GM12878 (cell line): ENCODE data around the gene ANOS1. TPM values are rescaled to one million over a fixed set of nuclear protein-coding genes. Genes with fewer than 3 reads are reported as not detected.

Experiments used
- ATAC-seq: fragments of 200-7000 bp; cut with Tn5 transposase; 3 replicates; pipeline ENCODE4 v1.9.1; 2020; ENCODE audit warnings: mild to moderate bottlenecking, moderate library complexity
- BruUV-seq: library from RNA; stranded (reverse); fragments of 400-500 nt; replicated peaks from 2 replicates; lab custom pipeline; 2021; lab: Mats Ljungman, UMichigan
- CTCF ChIA-PET: fragments of 300-600 bp; sonication (Branson Sonifier 250); formaldehyde crosslinking; extraction: SDS; loops from one replicate; lab custom pipeline; 2021; ENCODE audit warnings: inconsistent platforms; lab: Yijun Ruan, JAX
- POLR2A ChIA-PET: fragments of 350-600 bp; formaldehyde crosslinking; extraction: SDS; loops from one replicate; lab custom pipeline; 2021; ENCODE audit warnings: inconsistent platforms; lab: Charles Lee
- RAD21 ChIA-PET: fragments of 300-600 bp; sonication (Branson Sonifier 250); formaldehyde crosslinking; loops from one replicate; lab custom pipeline; 2023; ENCODE audit warnings: antibody characterized with exemption; ENCODE audit not compliant: unreplicated experiment; lab: Charles Lee
- SMC1A ChIA-PET: fragments of 300-600 bp; sonication (Branson Sonifier 250); formaldehyde crosslinking; loops from one replicate; lab custom pipeline; 2023; ENCODE audit not compliant: unreplicated experiment, uncharacterized antibody; lab: Charles Lee
- DNase-seq: peaks from one replicate; pipeline ENCODE4 v3.0.0-alpha.2; 2011; ENCODE audit warnings: low read depth, low spot score
- FAIRE-seq: peaks from 3 replicates; lab custom pipeline; 2011; peaks lifted over from hg19 to GRCh38; lab: Jason Lieb, UNC
- H2AFZ ChIP-seq: 2 replicates; pipeline ENCODE4 v1.6.0; 2011; ENCODE audit warnings: low read depth, low read length, control low read depth; ENCODE audit not compliant: control insufficient read depth
- H3K27ac ChIP-seq: 2 replicates; pipeline ENCODE4 v1.5.1; 2011; ENCODE audit warnings: control low read depth; ENCODE audit not compliant: control insufficient read depth, insufficient read depth
- H3K27me3 ChIP-seq, 2 experiments: replicated peaks in 1 of 2; 2 replicates each; pipeline versions ENCODE4 v1.6.0 to v1.6.1; 2011; ENCODE audit warnings: low read length in 1 of 2; ENCODE audit not compliant: control insufficient read depth in 2 of 2, insufficient read depth in 2 of 2
- H3K36me3 ChIP-seq, 2 experiments: 2 replicates each; pipeline ENCODE4 v1.5.1; 2011; ENCODE audit warnings: low read length in 1 of 2; ENCODE audit not compliant: control insufficient read depth in 2 of 2, insufficient read depth in 2 of 2
- H3K4me1 ChIP-seq: 2 replicates; pipeline ENCODE4 v1.6.1; 2011; ENCODE audit warnings: mild to moderate bottlenecking, low read length, moderate library complexity, mixed read lengths; ENCODE audit not compliant: control insufficient read depth, insufficient read depth
- H3K4me2 ChIP-seq: 2 replicates; pipeline ENCODE4 v1.6.0; 2011; ENCODE audit warnings: control low read depth; ENCODE audit not compliant: control insufficient read depth, insufficient read depth
- H3K4me3 ChIP-seq: fragments of 200-600 bp; sonication (generic); 2 replicates; pipeline ENCODE4 v1.5.1; 2016
- H3K79me2 ChIP-seq: 2 replicates; pipeline ENCODE4 v1.6.0; 2011; ENCODE audit warnings: low read length; ENCODE audit not compliant: control insufficient read depth, insufficient read depth
- H3K9ac ChIP-seq: 2 replicates; pipeline ENCODE4 v1.8.0; 2011; ENCODE audit warnings: low read length, control low read depth, mixed read lengths; ENCODE audit not compliant: control insufficient read depth, insufficient read depth
- H3K9me3 ChIP-seq: replicated peaks from 3 replicates; pipeline ENCODE4 v1.5.1; 2011; ENCODE audit warnings: mild to moderate bottlenecking, low read length; ENCODE audit not compliant: control insufficient read depth, insufficient read depth
- H4K20me1 ChIP-seq: 2 replicates; pipeline ENCODE4 v1.6.0; 2011; ENCODE audit not compliant: control insufficient read depth, insufficient read depth
- ASH2L ChIP-seq: fragments of 300-600, 200-600 bp; sonication (generic); IDR thresholded peaks from 2 replicates; pipeline ENCODE4 v1.6.1; 2017; ENCODE audit warnings: low read depth, mild to moderate bottlenecking, borderline replicate concordance
- CREB1 ChIP-seq: IDR thresholded peaks from 2 replicates; pipeline ENCODE4 v1.6.1; 2012; ENCODE audit warnings: low read depth, mild to moderate bottlenecking, inconsistent platforms
- E2F8 ChIP-seq: fragments of 450-650 bp; IDR thresholded peaks from 2 replicates; pipeline ENCODE4 v1.6.1; 2018; ENCODE audit warnings: mild to moderate bottlenecking, low read depth, moderate library complexity; ENCODE audit not compliant: partially characterized antibody
- EGR1 ChIP-seq, 2 experiments: IDR thresholded peaks; 1 replicate in 1 of 2; 2 replicates in 1 of 2; pipeline ENCODE4 v1.6.1; 2011 to 2012; ENCODE audit warnings: low read depth in 2 of 2, low read length in 2 of 2, borderline replicate concordance in 1 of 2, mild to moderate bottlenecking in 1 of 2, moderate library complexity in 1 of 2
- IKZF1 ChIP-seq: fragments of 450-650 bp; conservative IDR thresholded peaks from 2 replicates; pipeline ENCODE4 v1.6.1; 2017; ENCODE audit warnings: antibody characterized with exemption, mild to moderate bottlenecking
- PAX5 ChIP-seq: IDR thresholded peaks from 2 replicates; pipeline ENCODE4 v1.6.1; 2011; ENCODE audit warnings: low read depth, low read length, borderline replicate concordance
- RBBP5 ChIP-seq: fragments of 200-600 bp; sonication (generic); conservative IDR thresholded peaks from 2 replicates; pipeline ENCODE4 v1.6.1; 2016
- REST ChIP-seq: IDR thresholded peaks from 2 replicates; pipeline ENCODE4 v1.6.1; 2012; ENCODE audit warnings: mild to moderate bottlenecking, low read depth, low read length
- SUPT20H ChIP-seq: IDR thresholded peaks from 2 replicates; pipeline ENCODE4 v1.6.1; 2011; ENCODE audit warnings: low read depth, mild to moderate bottlenecking, low read length, moderate library complexity, borderline replicate concordance; ENCODE audit not compliant: control insufficient read depth
- ZBTB4 ChIP-seq: fragments of 450-650 bp; formaldehyde crosslinking; IDR thresholded peaks from 2 replicates; pipeline ENCODE4 v1.4.0; 2022; ENCODE audit warnings: mild to moderate bottlenecking, moderate library complexity
- WGBS: methylation state at CpG from one replicate; pipeline ENCODE4 v1.1.6; 2016; ENCODE audit warnings: low lambda C conversion rate; ENCODE audit not compliant: insufficient replicate concordance, insufficient coverage; ENCODE audit errors: missing lambda C conversion rate; 5-methylcytosine and 5-hydroxymethylcytosine counted together
- in situ Hi-C: fragments of 300-500 bp; cut with MboI; formaldehyde crosslinking; loops from 9 replicates; pipeline ENCODE4 v1.14.3; 2018; ENCODE audit warnings: mixed read lengths
- intact Hi-C: fragments of 100-400 bp; cut with micrococcal nuclease; formaldehyde crosslinking; loops from one replicate; pipeline ENCODE4 v1.14.2; 2022; ENCODE audit not compliant: unreplicated experiment
- polyA plus RNA-seq, 11 experiments: library from polyadenylated mRNA; depleted of rRNA in 4 of 11; unstranded in 6 of 11; stranded (reverse) in 5 of 11; fragments of >200 nt; fragmentation: Nextera tagmentation in 4 of 11; fragmentation: Illumina TruSeq in 1 of 11; extraction: Ambion mirVana in 4 of 11; extraction: Trizol in 1 of 11; gene quantifications; 1 replicate in 1 of 11; 2 replicates in 10 of 11; pipeline versions ENCODE4 v1.2.1 to v1.2.3, GENCODE V29; 2011 to 2016; ENCODE audit warnings: inconsistent platforms in 2 of 11, missing spikeins in 2 of 11, low read depth in 1 of 11
- total RNA-seq, 4 experiments: library from RNA; depleted of rRNA in 3 of 4; stranded (reverse); fragments of >200 nt in 3 of 4; fragmentation: Illumina TruSeq in 1 of 4; extraction: Trizol in 1 of 4; gene quantifications; 2 replicates each; pipeline versions ENCODE4 v1.2.1 to v1.2.3, GENCODE V29; 2013 to 2021
- TF ChIP-seq, protein P1 (sequence below): fragments of 450-650 bp; IDR thresholded peaks from 2 replicates; pipeline ENCODE4 v1.6.1; 2017; ENCODE audit warnings: borderline replicate concordance

The ANOS1 gene
- total and polyA plus RNA-seq, 10 of the 15 experiments (the other 5 are each of a cell fraction or from before 2014, with no cell fraction given) = under 0.01 to 4.0 (median 0.03) TPM; not detected in 3

GRCh38 chrX:8607326-8607725 is 124.6 kb downstream of the ANOS1 start:
- no peaks in the 10 kb centered on the region for H4K20me1 ChIP-seq
- POLR2A ChIA-PET = no interaction called here
- DNase-seq (no peak), ATAC-seq (no peak), FAIRE-seq (no peak)
- H3K9ac ChIP-seq = no peak overlapping the region
- no peaks in the 10 kb centered on the region for H3K9me3 ChIP-seq
- no peaks in the 10 kb centered on the region for H3K36me3 ChIP-seq
- intact Hi-C loops = no loop called here
- CTCF ChIA-PET = no interaction called here
- no peak overlapping the region for H2AFZ ChIP-seq
- no peaks in the 10 kb centered on the region for H3K27me3 ChIP-seq
- no TSS peak for BruUV-seq
- in situ Hi-C loops = no loop called here
- H3K4me1 ChIP-seq = no peaks in the 10 kb centered on the region
- H3K79me2 ChIP-seq = no peaks in the 10 kb centered on the region
- H3K4me3 ChIP-seq = no peak overlapping the region
- H3K27ac ChIP-seq = no peak overlapping the region
- RAD21 ChIA-PET = no interaction called here
- WGBS = 39% methylated on average over 2 of the region's 2 CpGs
- SMC1A ChIA-PET = no interaction called here
- H3K4me2 ChIP-seq = no peak overlapping the region
- TF ChIP-seq REST (no peak), PAX5 (no peak), SUPT20H (no peak), CREB1 (no peak), ASH2L (no peak), RBBP5 (no peak), IKZF1 (no peak), ZBTB4 (CRISPR knock-in tag) (no peak), EGR1 (IDR thresholded peaks at IDR 0.05; ENCODE audit: borderline replicate concordance in 1 of 2, low read depth in 2 of 2, low read length in 2 of 2) (no peak), E2F8 (no peak)
- TF ChIP-seq, protein P1, sequence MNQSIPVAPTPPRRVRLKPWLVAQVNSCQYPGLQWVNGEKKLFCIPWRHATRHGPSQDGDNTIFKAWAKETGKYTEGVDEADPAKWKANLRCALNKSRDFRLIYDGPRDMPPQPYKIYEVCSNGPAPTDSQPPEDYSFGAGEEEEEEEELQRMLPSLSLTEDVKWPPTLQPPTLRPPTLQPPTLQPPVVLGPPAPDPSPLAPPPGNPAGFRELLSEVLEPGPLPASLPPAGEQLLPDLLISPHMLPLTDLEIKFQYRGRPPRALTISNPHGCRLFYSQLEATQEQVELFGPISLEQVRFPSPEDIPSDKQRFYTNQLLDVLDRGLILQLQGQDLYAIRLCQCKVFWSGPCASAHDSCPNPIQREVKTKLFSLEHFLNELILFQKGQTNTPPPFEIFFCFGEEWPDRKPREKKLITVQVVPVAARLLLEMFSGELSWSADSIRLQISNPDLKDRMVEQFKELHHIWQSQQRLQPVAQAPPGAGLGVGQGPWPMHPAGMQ = no peak
